ENCODE results near the gene CDH4.

GRCh38 chr20:61882716-61883615, 630.9 kb downstream of the CDH4 start:
- TF ChIP-seq EZH2 (IDR thresholded peaks at IDR 0.05; ENCODE audit: low read length) (no peak), CTCF (optimal IDR thresholded peaks at IDR 0.05 in 1 of 3, IDR thresholded peaks at IDR 0.05 in 1 of 3, conservative IDR thresholded peaks at IDR 0.05 in 1 of 3; ENCODE audit: extremely low read depth in 1 of 3, insufficient read depth in 2 of 3, low read length in 3 of 3) (no peak)

All from keratinocyte (primary cell).